AG04449 (cell line): ENCODE results near the gene CUTA.

ENCODE experiments used
- CTCF ChIA-PET: fragments of 350-600 bp; formaldehyde crosslinking; extraction: SDS; loops from one replicate; lab custom pipeline; 2021; ENCODE audit warnings: antibody characterized with exemption; lab: Yijun Ruan, JAX
- POLR2A ChIA-PET: fragments of 400-600, 350-600 bp; formaldehyde crosslinking; extraction: SDS; loops from one replicate; lab custom pipeline; 2020; ENCODE audit warnings: antibody characterized with exemption, inconsistent platforms; lab: Yijun Ruan, JAX
- DNase-seq: peaks from one replicate; pipeline ENCODE4 v3.0.0-alpha.2; 2010; ENCODE audit warnings: low read depth, low spot score
- H3K4me3 ChIP-seq: 2 replicates; pipeline ENCODE4 v1.5.1; 2011; ENCODE audit warnings: low read depth, mild to moderate bottlenecking, control low read depth, low read length
- TF ChIP-seq, protein P1 (sequence below): IDR thresholded peaks from one replicate; pipeline ENCODE4 v1.5.1; 2011; ENCODE audit warnings: mild to moderate bottlenecking, moderate library complexity, low read length, control low read depth, inconsistent platforms; ENCODE audit not compliant: insufficient read depth; ENCODE audit errors: missing control alignments

Gene CUTA

DNA sequence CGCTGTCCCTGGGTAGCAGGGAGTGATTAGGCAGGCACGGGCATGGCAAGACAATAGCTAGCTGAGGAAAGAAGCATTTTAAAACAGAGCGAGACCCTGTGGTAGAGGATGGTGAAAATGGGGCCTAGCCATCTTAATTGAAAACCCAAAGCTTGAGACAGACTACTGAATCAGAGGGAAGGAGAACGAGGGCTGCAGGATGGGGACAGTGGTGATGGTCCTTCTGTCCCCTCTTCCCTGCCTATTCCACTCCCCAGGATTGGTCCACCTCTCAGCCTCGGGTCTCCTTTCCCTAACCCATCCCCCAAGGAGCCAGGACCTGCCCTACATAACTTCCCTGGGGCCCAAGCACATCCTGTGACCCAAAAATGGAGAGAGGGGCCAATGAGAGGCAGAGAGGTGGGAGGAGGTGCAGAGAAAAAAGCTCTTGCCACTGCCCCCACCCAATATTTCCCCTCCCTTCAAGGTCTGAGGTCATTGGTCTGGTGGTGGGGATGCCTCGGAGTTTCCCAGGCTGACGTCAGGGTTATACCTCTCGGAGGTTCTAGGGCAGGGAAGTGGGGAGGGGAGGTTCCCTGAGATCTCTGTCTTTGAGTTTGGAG, 884 bp upstream of the CUTA start:
- TF ChIP-seq, protein P1, sequence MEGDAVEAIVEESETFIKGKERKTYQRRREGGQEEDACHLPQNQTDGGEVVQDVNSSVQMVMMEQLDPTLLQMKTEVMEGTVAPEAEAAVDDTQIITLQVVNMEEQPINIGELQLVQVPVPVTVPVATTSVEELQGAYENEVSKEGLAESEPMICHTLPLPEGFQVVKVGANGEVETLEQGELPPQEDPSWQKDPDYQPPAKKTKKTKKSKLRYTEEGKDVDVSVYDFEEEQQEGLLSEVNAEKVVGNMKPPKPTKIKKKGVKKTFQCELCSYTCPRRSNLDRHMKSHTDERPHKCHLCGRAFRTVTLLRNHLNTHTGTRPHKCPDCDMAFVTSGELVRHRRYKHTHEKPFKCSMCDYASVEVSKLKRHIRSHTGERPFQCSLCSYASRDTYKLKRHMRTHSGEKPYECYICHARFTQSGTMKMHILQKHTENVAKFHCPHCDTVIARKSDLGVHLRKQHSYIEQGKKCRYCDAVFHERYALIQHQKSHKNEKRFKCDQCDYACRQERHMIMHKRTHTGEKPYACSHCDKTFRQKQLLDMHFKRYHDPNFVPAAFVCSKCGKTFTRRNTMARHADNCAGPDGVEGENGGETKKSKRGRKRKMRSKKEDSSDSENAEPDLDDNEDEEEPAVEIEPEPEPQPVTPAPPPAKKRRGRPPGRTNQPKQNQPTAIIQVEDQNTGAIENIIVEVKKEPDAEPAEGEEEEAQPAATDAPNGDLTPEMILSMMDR = no peak
- ChIA-PET POLR2A (no interaction called here), CTCF (interaction anchor here (0.8 to 2.1 kb wide), 9 partner anchors 10 to 160 kb away, joined by 3 to 10 read pairs (median 3); no protein-coding TSS in a partner anchor)
- peak overlapping the region; percentile 53 for H3K4me3 ChIP-seq
- no peak for DNase-seq

DNA sequence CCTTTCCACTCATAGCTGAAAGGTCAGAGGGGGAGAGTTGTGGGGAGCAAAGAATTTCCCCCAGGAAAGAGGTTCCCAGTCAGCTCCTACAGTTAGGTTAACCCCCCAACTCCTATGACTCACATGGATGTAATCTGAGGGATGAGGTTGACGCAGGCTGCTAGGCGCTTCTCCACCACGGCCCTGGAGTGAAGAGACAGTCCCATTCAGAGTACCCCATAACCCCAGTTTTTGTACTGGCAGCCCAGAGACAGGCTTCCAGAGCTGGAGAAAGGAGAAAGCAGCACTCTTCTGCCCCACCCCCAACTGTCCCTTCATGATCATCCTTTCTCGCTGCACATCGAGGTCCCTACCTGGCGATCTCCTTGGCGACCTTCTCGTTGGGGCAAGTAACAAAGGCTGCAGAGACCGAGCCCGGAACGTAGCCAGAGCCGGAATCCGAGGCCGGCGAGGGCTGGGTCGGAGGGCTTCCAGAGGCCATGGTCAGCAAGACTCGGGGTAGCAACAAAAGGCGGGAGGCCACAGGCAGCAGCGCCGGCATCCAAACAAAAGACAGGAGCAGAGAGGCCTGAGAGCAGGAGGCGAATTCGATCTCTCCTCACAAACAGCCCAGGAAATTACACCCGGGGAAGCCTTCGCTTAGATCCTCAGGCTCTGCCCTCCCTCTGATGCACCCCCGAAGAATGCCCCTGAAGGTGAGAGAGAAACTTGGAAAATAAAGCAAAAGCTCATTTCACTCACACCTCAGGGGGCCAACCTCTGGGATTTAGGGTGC, 592 bp downstream of the CUTA start:
- POLR2A ChIA-PET = interaction anchor here (0.6 kb wide), 1 partner anchor 9 kb away, joined by 4 read pairs; no protein-coding TSS in a partner anchor
- peak; percentile 64 for DNase-seq
- CTCF ChIA-PET = interaction anchor here (1.1 to 2.3 kb wide), 5 partner anchors 8 to 162 kb away, joined by 3 to 11 read pairs (median 7); partner anchors contain the start of gene BAK1
- TF ChIP-seq, protein P1 = no peak
- H3K4me3 ChIP-seq = peak overlapping the region; percentile 91

- TF ChIP-seq, protein P1 = no peak
- ChIA-PET CTCF (interaction anchor here (1.1 to 2.3 kb wide), 4 partner anchors 9 to 163 kb away, joined by 3 to 11 read pairs (median 5); partner anchors contain the start of gene BAK1), POLR2A (interaction anchor here (0.6 kb wide), 1 partner anchor 9 kb away, joined by 4 read pairs; no protein-coding TSS in a partner anchor)
- DNase-seq = no peak
- H3K4me3 ChIP-seq = peak overlapping the region; percentile 91
These were observed 1.4 kb downstream of the CUTA start for GRCh38 chr6:33416386-33417127.

DNA sequence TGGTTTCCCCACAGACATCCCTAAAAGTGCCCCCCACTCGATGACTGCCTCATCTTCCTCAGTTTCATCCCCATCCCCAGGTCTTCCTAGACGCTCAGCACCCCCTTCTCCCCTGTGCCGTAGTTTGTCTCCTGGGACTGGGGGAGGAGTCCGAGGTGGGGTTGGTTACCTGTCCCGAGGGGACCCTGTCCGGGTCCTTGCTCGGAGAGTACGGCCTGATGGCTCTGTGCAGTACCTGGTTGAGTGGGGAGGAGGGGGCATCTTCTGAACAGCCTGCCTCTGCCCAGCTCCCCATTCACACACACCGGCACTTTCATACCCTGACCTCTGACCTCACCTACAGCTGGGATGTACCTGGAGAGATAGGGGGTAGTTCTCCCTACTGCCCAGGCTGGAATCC, 2.1 kb downstream of the CUTA start:
- ChIA-PET POLR2A (no interaction called here), CTCF (interaction anchor here (1.1 to 2.3 kb wide), 4 partner anchors 9 to 164 kb away, joined by 3 to 11 read pairs (median 5); partner anchors contain the start of gene BAK1)
- DNase-seq = no peak
- TF ChIP-seq, protein P1 = no peak
- H3K4me3 ChIP-seq = peak overlapping the region; percentile 91

DNA sequence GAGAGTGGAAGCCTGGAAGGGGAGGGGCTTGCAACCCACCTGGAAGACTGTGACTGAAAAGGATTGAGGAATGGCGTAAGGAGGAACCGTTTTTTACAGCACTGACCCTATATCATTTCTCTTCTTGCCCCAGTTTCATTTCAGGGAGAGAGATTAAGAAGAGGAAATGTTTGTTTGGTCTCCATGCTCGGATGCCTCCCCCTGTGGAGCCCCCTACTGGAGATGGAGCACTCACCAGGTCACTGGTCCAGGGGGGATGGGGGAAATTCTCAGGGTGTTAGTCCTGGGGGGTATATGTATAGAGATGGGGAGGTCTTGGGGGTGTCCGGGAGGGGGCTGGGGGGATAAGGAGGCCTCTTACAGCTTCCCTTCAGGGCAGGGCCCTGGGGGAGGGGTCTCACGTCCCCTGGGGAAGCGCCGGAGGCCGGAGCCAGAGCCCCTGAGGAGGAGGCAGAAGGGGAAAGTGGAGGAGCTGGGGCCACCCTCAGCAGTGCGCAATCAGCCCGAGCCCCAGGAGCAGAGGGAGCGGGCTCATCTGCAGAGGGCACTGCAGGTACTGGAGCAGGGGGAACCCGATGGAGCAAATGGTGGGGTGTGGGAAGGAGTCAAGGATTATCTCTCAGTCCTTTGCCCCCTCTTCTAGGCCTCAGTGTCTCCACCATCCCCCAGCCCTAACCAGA, 3.2 kb downstream of the CUTA start:
- POLR2A ChIA-PET = interaction anchor here (1.1 kb wide), 1 partner anchor 96 kb away, joined by 3 read pairs; no protein-coding TSS in a partner anchor
- CTCF ChIA-PET = interaction anchor here (0.7 to 1.1 kb wide), 2 partner anchors 10 to 20 kb away, joined by 3 read pairs; no protein-coding TSS in a partner anchor
- DNase-seq = no peak
- H3K4me3 ChIP-seq = peak overlapping the region; percentile 3; the same call in 1 of the 2 replicates
- TF ChIP-seq, protein P1 = peak; percentile 44
